ENCODE data around the gene ZNF750.

ZNF750 gene

GRCh38 chr17:82839617-82840292 lies at the start of gene ZNF750:
Gene ZNF750, minus strand, starts transcription at chr17:82840022. Its CDS starts 7,568 bp downstream, at chr17:82832454.
- DNase-seq = no peak

GRCh38 chr17:82888583-82889495 lies 49.0 kb upstream of the ZNF750 start:
- DNase-seq = no peak

DNA sequence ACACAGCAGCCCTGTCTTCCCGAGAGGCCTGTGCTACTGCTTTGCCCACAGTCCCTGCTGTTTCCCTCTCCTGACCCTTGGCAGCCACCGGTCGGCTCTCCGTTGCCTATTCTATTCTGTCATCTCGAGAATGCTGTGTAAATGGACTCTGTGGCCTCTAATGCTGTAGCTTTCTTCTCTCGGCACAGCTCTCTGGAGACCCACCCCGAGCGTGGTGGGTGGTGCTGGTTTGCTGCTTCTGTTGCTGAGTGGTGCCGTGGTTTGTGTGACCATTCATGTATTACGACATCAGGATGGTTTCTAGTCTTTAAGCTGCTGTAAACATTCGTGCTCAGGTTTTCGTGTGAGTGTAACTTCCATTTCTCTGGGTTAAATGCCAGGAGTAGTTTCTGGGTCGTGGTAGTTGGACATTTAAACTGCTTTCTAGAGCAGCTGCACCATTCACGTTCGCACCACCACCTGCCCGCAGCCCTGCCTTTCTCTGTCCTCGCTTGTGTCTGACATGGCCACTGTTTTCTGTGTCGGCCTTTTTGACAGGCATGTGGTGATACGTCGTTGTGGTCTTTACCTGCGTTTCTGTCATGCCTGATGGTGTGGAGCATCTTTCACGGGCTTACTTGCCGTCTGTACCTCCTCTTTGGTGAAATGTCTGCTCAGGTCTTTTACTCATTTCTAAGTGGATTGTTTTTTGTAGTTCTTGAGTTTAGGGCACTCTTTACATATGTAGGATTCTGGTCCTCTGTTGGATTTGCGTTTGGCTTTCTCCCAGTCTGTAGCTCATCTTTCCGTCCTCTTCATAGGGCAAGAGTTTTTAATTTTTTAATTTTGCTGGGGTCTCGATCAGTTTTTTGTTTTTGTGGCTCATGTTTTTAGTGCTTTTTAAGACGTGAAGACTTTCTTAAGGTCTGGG lies 47.7 kb upstream of the ZNF750 start:
- DNase-seq = no peak

- no peak for DNase-seq
These were observed 45.1 kb upstream of the ZNF750 start for GRCh38 chr17:82884970-82885353.

DNA sequence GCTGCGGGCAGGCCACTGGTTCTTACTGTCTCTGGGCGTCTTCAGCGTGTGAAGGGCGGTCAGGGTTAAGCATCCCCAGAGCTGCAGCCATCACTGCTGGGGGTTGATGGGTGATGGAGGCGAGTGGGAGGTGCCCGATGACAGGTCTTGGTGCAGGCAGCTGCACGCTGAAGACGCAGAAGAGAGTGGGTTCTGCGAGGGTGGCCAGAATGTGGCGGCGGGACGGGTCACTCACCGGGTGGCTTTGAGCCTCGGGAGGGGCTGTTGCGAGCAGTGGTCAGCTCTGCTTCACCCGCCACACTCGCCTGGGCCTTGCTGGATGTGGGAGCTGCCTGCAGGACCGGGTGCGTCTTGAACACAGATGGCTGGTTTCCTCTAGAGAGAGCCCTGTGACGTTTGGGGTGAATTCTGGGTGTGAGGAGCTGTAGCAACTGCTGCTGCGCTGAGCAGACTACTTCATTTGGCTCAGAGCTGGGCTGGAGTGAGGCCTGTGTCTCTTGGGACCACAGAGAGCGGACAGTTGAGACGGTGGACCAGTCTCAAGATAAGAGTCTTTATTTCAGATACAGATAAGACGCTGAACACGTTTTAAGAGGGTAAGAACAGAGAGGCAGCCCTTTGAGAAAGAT lies 44.6 kb upstream of the ZNF750 start:
- no peak for DNase-seq

DNA sequence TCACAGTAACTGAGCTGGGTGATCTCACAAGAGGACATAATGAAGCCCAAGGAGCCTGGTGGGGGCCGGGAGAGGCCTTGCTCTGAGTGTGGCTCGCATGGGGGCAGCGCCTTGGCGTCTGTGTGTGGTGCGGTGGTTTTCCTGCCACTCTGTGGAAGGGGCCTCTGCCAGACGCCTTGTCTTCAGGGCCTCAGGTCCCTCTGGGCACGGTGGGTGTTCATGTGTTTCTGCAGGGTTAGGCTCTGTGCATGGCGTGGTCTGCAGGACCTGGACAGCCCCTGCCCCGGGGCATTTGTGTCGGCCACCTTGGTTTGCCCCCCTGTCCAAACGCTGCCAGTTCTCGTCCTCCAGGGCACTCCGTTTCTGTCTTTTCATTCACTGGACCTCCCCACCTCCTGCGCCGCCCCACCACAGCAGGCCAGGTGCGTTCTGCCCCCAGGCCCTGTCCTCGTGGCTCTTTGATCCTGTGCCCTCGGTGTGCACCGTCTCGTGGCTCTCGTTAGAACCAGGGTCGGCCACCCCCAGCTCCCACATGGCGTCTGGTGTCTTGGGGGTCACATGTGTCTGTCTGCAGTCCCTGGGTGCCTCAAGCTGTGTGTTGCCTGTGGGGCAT lies 43.7 kb upstream of the ZNF750 start:
- DNase-seq = no peak

DNA sequence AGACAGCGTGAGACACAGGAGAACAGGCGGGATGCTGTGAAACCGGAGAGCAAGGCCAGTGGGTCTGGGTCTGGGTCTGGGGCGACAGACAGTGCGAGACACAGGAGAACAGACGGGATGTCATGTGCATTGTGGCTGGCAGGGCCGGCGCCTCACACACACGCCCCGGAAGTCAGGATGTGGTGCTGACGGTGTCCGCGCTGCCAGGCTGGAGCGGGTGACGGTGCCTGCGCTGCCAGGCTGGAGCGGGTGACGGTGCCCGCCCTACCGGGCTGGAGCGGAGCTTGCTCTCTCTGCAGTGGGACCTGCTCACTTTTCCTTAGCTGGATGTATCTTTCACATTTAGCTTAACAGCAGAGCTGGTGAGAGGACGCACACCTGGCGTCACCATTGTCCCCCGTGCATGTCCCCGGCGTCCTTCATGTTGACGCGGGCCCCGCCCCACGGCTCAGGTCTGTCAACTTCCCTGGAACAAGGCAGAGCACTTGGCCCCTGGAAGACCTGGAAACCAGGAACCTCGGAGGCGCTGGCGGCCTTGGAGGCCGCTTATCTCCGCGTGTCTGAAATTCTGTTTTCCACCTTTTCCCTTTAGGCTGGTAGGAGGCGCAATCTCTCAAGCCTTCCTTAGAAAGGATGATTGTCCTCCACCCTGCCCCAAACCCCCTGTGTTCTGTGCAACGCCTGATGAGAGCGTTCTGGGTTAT lies 43.0 kb upstream of the ZNF750 start:
- DNase-seq = no peak

DNA sequence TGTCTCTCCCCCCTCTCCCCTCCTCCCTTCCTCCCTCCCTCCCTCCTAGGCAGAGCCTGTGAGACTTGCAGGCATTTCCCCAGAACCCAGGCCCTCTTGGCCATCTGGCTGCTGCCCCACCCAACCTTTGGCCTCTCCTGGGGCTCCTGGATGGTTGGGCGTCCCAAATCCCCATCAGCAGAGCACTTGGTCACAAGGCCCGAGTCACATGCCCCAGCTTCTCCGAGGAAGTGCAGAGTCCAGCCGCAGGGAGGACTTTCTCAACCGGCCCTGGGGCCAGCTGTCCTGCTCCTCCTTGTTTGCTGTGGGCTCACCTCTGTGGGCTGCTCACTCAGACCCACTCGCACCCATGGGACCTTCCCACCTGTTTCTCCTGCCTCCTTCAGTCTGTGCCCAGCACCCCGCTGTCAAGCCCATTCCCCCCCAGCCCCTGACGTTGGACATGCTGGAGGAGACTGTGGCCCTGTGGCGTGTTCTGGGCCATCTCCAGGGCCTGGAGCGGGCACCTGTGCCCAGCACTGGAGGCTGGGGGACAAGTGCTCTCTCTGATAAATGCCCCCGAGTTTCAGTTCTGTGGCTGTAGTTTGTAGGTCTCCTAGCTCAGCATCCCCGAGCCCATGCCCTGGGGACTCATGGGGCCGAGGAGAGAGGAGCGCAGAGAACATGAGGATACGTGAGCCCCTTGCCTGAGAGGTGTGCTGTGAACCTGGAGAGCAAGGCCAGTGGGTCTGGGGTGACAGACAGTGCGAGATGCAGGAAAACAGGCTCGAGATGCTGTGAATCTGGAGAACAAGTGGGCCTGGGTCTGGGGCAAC lies 42.3 kb upstream of the ZNF750 start:
- no peak for DNase-seq

GRCh38 chr17:82881324-82881823 lies 41.6 kb upstream of the ZNF750 start:
- no peak for DNase-seq

GRCh38 chr17:82880620-82881323 lies 41.0 kb upstream of the ZNF750 start:
- DNase-seq = no peak

DNA sequence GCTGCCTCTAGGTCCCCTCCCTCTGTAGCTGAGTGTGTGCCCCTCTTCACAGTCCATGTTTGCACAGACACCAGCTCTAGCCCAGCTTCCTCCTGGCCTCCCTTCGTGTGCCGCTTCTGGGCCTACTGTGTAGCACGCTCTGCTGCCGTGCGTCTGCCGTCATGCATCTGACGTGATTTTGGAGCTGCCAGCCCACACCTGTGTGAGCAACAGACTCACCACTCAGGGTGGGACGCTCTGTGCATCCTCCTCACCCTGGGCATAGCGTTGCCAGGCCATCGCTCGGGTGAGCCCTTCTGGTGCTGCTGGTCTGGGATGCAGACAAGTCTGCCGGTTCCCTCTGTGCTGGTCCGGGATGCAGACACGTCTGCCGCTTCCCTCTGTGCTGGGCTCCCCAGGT lies 39.4 kb upstream of the ZNF750 start:
- DNase-seq = no peak

GRCh38 chr17:82878527-82878926 lies 38.7 kb upstream of the ZNF750 start:
- no peak for DNase-seq

- no peak for DNase-seq
These were observed 37.0 kb upstream of the ZNF750 start for GRCh38 chr17:82876602-82877379.

- no peak for DNase-seq
These were observed 36.3 kb upstream of the ZNF750 start for GRCh38 chr17:82876149-82876548.

DNA sequence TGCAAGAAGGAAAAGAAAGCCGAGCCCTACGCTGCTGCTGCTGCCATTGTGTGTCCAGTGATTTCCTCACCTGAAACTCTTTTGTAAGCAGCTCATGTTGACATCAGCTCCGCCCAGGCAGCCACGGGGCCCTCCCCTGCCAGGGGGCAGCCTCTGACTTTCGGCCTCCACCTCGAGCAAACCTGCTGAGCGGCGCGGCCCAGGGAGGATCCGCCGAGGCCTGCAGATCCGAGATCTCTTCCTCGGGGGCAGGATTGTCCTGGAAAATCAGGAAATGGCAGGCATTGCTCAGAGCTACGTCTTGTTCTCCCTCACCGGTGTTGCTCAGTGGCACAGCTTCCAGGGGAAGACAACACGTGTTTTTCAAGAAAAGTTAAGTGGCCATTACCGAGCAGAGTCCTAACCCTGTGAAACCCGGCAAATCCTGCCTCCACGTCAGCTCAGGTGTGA lies 35.6 kb upstream of the ZNF750 start:
- no peak for DNase-seq

- DNase-seq = no peak
These were observed 34.4 kb upstream of the ZNF750 start for GRCh38 chr17:82874011-82874835.

DNA sequence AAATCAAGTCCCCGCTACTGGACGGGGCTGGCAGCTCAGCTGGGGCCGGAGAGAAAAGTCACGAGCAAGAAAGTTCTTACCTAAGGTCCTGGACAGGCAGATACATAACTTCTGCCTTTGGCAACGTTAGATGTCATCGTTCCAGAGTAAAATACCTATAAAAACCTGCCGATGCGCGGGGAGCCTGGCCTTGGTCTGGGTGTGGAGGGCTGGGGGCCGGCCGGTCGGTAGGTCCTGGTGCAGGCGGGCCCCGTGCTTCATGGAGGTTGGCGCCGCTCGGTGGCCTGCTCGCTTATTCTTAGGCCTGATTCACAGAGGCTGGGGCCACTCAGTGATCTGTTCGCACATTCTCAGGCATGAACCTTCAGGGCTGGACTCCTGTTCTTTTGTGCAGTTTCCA lies 33.7 kb upstream of the ZNF750 start:
- no peak for DNase-seq
